Erythroblast (primary cell): Measurements from ENCODE around the gene KMT5B.

ENCODE experiments used
- DNase-seq, 2 experiments: peaks; one replicate each; lab custom pipeline; 2025; lab: John Stamatoyannopoulos, UW
- GATA1 ChIP-seq: IDR thresholded peaks from 2 replicates; pipeline ENCODE4 v1.6.1; 2011; ENCODE audit warnings: low read depth, mild to moderate bottlenecking, control low read depth, low read length, moderate library complexity
- POLR2A ChIP-seq: IDR thresholded peaks from 2 replicates; pipeline ENCODE4 v1.6.1; 2011; ENCODE audit warnings: mild to moderate bottlenecking, low read length

Gene KMT5B

DNA sequence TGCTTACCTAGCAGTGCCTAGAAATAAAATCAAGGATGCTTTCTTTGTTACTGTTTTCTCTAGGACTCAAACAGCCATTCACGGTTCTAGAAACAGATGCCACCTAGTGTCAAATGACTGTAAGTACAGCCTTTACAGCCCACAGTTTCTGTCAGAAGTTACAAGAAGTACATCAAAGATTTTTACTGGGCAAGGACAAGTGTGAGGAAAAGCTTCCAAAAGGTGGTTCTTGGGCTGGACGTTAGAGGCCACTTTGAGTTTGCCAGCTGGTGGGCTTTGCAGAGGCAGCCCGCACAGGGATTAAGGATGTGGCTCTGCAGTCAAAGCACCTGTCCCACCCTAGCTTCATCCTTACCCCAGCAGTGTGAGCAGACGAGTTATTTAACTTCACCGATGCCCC lies 6.9 kb downstream of the KMT5B start:
- peak; percentile 63 to 75 for DNase-seq
- no peak for TF ChIP-seq POLR2A
- no peak for TF ChIP-seq GATA1

DNA sequence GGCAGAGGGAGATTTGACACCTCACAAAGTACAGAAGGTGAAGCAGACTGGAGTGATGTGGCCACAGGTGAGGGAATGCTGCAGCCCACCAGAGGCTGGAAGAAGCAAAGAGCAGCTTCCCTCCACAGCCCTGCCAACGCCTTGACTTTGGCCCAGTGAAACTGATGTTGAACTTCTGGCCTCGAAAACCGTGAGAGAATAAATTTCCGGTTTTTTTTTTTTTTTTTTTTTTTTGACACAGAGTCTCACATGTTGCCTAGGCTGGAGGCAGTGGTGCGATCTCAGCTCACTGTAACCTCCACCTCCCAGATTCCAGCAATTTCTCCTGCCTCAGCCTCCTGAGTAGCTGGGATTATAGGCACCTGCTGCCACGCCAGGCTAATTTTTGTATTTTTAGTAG lies 8.7 kb downstream of the KMT5B start:
- no peak for DNase-seq
- TF ChIP-seq POLR2A (no peak), GATA1 (no peak)

- no peak for TF ChIP-seq POLR2A
- TF ChIP-seq GATA1 = no peak
- DNase-seq = no peak
These were observed 10.9 kb downstream of the KMT5B start for GRCh38 chr11:68202165-68202564.

- TF ChIP-seq GATA1 (no peak), POLR2A (no peak)
- no peak for DNase-seq
These were observed 11.6 kb downstream of the KMT5B start for GRCh38 chr11:68201492-68201891.

DNA sequence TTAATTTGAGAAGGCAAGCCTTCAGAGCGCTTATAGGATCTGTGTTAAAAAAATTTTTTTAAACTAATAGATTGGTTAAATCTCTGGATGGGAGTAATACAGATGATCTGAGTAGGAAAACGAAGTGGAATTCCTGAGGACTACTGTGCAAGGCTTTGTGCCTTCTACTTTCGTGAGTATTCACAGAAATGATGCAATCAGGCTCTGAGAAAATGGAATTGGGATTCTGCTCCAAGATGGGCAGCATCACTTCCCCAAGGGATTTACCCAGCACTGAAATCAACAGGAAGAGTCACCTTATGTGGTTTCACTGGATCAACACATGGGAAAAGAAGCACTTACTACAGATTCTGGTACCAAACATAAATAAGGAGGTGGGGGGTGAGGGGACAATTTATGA lies 12.5 kb downstream of the KMT5B start:
- no peak for DNase-seq
- TF ChIP-seq GATA1 = no peak
- TF ChIP-seq POLR2A = no peak

- no peak for DNase-seq
These were observed 13.7 kb downstream of the KMT5B start for GRCh38 chr11:68199295-68199987.

DNA sequence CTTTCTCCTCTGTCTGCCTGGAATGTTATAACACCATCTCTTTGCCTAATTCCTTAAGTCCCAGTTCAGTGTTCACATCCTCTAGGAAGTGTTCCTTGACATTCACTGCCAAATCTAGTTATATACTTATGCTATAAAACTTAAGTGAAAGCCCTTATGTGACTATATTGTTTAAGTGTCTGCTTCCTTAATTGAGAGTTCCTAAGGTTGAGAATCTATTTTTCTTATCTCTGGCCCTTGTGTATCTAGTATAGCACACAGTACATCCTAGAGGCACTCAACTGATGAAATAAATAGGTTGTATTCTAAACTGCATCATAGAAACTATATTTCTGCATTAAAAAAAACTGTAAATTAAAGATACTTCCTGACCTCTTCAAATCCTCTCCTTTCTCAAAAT lies 16.9 kb downstream of the KMT5B start:
- no peak for TF ChIP-seq POLR2A
- TF ChIP-seq GATA1 = no peak
- DNase-seq = no peak

More at GRCh38 chr11:68199295-68199987, 13.7 kb downstream of the KMT5B start:
- TF ChIP-seq POLR2A = no peak
- no peak for TF ChIP-seq GATA1

DNA sequence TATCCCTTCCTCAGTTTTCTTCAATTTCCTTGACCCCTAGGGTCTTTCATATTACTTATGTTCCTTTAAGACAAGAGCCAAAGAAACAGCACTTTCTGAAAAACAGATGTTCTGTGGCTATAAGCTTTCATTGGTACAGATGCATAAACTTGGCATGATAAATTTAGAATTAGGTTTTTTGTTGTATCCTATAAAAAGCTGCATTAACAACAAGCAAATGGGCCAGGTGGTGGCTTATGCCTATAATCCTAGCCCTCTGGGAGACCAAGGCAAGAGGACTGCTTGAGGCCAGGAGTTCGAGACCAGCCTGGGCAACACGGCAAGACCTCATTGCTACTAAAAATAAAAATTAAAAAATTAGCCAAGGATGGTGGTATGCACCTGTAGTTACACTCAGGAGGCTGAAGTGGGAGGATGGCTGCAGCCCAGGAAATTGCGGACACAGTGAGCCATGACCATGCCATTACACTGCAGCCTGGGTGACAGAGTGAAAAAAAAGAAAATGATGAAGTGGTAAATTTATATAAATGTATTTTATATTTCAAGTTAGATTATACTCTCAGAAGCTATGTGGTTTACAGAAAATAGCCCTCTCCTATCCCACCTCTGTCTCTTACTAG lies 18.3 kb downstream of the KMT5B start:
- TF ChIP-seq POLR2A = no peak
- TF ChIP-seq GATA1 = no peak
- DNase-seq = no peak

GRCh38 chr11:68193018-68193417 lies 20.1 kb downstream of the KMT5B start:
- DNase-seq = no peak
- no peak for TF ChIP-seq POLR2A
- no peak for TF ChIP-seq GATA1

DNA sequence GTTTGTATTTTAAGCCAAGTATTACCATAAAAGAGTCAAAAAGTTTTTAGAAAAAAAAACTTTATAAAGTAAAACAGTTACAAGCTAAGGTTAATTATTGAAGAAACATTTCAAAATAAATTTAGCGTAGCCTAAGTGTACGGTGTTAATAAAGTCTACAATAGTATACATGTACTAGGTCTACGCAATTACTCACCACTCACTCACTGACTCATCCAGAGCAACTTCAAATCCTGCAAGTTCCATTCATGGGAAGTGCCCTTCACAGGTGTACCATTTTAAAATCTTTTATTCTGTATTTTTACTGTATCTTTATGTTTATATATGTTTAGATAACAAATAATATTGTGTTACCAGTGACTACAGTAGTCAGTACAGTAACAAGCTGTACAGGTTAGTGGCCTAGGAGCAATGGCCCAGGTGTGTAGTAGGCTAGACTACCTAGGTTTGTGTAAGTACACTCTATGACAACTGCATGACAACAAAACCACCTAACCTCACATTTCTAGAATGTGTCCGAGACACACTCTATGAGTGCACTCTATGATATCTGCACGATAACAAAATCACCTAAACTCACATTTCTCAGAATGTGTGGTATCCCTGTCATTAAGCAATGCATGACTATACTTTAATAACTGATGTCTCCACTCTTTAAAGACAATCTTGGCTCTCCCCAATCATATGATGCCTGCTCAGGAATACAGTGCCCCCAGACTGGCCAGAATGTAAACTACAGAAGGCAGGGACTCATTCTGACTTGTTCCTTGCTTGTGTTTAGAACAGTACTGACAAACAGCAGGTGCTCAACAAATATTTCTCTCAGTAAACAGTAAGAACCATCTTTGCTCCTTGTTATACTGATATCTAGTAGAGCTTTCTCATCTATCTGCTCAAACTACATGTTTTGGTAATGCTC lies 21.2 kb downstream of the KMT5B start:
- TF ChIP-seq GATA1 (no peak), POLR2A (no peak)
- DNase-seq = no peak

DNA sequence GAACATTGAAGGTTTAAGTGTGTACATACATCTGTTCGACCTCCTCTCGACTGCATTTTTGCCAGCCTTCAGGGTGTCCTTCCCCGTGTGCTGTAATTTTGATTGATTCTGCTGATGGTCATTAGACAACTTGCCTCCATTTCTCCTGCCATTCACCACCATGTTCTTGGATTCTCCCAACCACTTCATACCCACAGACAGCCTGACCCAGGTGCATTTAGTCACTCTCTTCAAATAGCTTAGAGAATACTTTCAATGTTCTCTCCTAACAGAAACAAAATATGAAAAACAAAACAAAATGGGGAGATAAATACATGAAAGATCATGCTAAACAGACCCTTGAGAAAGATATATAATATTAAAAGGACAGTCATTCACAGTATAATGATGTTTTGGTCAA lies 23.2 kb downstream of the KMT5B start:
- no peak for TF ChIP-seq GATA1
- TF ChIP-seq POLR2A = no peak
- no peak for DNase-seq

DNA sequence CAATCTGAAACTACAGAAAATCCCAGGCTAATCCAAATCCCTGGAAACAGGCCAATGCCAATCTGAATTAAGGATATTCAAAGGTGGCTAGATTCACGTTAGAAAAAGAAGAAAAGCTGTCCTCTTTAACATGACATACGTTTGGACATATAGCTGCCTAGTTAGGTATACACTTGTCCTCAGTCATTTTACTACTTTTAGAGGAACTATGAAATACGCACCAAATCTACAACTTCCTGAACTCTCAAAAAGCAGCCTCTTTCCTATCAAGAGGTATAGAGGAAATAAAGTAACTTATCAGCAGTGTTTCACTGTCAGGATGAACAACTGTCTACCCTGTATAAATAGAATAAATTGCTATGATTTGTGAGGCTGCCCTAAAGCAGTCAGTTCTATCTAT lies 24.0 kb downstream of the KMT5B start:
- DNase-seq = no peak
- TF ChIP-seq GATA1 (no peak), POLR2A (no peak)

- TF ChIP-seq GATA1 (no peak), POLR2A (no peak)
- no peak for DNase-seq
These were observed 27.0 kb downstream of the KMT5B start for GRCh38 chr11:68186061-68186460.
